Anterior cingulate cortex (tissue), 58 donors: ENCODE measurements around the gene ZMYND15.

ENCODE experiments used
- DNase-seq, 58 donors: peaks; one replicate each; lab custom pipeline; 2025; lab: John Stamatoyannopoulos, UW

The ZMYND15 gene

GRCh38 chr17:4715063-4715744, 24.4 kb upstream of the ZMYND15 start:
- DNase-seq = no peak

- no peak for DNase-seq
Measured at GRCh38 chr17:4716081-4716480, 23.6 kb upstream of the ZMYND15 start.

GRCh38 chr17:4717791-4718190, 21.8 kb upstream of the ZMYND15 start:
- DNase-seq = no peak

DNA sequence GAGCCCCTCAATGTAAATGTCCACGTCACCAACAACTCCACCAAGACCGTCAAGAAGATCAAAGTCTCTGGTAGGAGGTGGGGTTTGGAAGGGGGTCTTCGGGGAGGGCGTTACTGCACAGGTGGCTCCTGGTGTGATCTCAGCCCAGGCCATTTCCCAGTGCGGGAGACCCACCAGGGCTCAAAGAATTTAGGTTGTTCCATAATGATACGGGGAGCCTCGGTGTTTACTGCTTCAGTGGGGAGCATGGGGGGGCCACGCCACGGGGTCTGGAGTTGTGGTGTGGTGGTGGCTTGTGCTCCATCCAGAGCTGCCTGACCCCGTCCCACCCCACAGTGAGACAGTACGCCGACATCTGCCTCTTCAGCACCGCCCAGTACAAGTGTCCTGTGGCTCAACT, 21.4 kb upstream of the ZMYND15 start:
- no peak for DNase-seq

GRCh38 chr17:4719146-4719545, 20.5 kb upstream of the ZMYND15 start:
- no peak for DNase-seq

DNA sequence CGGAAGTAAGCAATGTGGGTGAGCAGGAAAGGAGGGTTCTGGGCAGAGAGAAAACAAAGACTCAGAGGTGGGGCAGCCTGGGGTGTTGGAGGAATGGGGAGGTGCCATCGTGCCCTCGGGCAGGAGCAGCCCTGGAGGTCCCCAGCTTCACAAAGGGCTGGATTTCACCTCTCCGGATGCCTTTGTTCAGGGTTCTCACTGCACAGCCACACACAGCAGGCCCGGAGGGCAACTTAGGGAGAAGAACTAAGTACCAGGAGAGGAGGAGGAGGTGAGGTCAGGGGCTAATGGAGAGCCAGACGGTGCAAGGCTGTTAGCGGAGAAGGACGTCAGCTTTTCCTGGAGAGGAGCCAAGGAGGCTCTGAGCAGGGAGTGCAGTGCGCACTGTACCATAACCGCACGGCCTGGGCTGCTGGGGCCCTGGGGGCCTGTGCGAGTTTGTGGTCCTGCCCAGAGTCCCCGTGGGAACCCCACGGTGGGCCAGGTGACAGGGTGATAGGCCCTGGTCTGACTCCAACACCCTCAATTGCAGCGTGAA, 19.9 kb upstream of the ZMYND15 start:
- no peak for DNase-seq

DNA sequence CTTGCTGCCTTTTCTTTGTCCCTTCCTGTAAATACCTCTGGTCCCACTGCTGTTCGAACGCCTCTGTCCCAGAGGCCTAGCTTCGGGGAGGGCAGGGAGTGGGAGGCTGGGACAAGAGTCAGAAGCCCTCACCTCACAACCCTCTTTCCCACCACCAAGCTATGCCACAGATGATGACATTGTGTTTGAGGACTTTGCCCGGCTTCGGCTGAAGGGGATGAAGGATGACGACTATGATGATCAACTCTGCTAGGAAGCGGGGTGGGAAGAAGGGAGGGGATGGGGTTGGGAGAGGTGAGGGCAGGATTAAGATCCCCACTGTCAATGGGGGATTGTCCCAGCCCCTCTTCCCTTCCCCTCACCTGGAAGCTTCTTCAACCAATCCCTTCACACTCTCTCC, 18.8 kb upstream of the ZMYND15 start:
- no peak for DNase-seq

GRCh38 chr17:4721203-4722135, 18.2 kb upstream of the ZMYND15 start:
- DNase-seq = no peak

DNA sequence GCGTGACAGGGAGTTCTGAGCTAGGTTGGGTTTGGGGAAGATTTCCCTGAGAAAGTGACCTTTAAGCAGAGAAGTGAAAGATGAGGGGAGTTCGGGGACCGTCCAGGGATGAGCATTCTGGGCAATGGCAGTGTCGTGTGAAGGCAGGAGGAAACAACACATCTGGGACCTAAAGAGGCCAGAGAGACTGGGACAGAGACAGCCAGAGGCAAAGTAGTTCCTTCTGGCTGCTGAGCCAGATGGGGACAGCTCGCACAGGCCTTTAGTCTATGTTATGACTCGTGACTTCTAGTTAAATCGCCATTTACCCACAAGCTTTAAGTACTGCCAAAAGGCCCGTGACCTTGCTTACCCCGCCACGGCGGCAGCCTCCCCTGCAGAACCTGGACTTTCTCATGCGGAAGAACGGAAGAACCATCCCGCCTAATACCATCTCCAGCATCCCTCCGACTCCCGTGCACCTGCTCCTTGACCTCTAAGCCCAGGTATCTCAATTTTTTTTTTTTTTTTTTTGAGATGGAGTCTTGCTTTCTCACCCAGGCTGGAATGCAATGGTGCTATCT, 16.9 kb upstream of the ZMYND15 start:
- no peak for DNase-seq

- no peak for DNase-seq
Measured at GRCh38 chr17:4724650-4725049, 15.0 kb upstream of the ZMYND15 start.

DNA sequence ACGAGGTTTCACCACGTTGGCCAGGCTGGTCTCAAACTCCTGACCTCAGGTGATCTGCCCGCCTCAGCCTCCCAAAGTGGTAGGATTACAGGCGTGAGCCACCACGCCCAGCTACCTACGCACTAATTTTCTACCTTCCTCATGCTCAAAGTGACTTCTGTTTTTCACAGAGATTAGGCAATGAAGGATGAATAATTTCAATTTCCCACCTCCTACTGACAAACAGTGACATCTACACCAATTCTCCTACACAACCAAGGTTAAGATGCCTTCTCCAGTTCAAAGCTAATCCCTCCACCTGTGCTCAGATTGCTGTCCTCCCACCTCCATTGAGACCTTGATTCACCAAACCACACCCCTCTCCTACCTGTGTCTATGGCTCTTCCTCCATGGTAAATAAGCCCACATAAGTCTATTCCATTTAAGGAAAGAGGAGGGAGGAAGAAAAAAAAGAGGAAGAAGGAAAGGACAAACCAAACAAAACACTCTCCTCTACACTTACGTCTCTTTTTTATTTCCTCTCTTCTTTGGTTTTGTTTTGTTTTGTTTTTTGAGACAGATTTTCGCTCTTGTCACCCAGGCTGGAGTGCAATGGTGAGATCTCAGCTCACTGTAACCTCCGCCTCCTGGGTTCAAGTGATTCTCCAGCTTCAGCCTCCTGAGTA, 13.9 kb upstream of the ZMYND15 start:
- no peak for DNase-seq

- no peak for DNase-seq
Measured at GRCh38 chr17:4728124-4728523, 11.5 kb upstream of the ZMYND15 start.

- peak in 6 of 58 donors; percentile 4 to 23 (median 18) for DNase-seq
Measured at GRCh38 chr17:4733073-4733531, 6.5 kb upstream of the ZMYND15 start.

- DNase-seq = no peak
Measured at GRCh38 chr17:4734857-4735475, 4.7 kb upstream of the ZMYND15 start.

GRCh38 chr17:4735876-4736651, 3.6 kb upstream of the ZMYND15 start:
- peak in 8 of 58 donors; percentile 5 to 27 (median 16) for DNase-seq

DNA sequence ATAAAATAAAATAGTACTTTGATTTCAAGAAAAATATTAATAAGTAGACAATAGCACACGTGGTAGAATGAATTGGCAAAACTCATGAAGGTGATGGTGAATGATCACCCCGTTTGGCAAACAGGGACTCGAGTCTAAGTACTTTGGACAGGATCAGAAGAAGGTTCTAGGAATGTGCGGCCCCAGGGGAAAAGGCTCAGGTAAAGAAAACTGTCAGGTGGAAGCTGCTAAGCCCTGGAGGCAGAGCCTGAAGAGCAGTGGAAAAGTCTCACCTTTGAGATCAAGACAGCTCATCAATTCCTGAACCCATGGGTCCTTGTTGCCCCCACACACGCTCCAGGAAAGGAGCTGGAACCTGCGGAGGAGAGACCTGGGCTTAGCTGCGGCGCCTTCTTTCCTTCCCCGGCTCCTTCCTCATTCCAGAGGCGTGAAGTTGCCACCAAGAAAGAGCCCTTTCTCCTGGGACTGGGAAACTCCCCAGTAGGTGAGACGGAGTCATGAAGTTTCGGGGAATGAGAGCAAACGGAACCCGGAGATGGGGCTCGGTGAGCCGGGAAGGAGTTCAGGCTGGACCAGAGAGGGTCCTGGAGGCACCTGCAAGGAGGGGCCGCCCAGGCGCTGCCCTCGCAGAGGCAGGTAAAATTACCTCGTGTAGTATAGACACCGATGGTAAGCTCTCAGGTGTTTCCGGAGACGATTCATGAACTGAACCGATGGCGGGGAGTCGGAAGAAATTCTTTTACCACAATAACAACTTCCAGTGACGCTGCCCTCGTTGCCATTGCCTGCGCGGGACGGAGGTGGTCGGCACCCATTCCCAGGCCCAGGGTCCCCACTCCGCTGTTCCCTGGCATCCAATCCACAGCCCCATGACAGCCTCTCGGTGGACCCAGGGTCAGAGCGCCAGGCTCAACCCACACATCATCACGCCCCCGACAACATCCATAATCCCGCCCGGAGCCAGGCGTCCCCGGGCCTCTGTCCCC, 1.2 kb upstream of the ZMYND15 start:
- DNase-seq = no peak

GRCh38 chr17:4740025-4740351, 355 bp downstream of the ZMYND15 start:
- no peak for DNase-seq

GRCh38 chr17:4740584-4740983, 951 bp downstream of the ZMYND15 start:
- no peak for DNase-seq
